K562 (cell line): ENCODE results near the gene TPPP. TPM values are rescaled to one million over a fixed set of nuclear protein-coding genes. Genes with fewer than 3 reads are reported as not detected.

Experiments used
- ATAC-seq: fragments of 200-7000 bp; cut with Tn5 transposase; 3 replicates; pipeline ENCODE4 v1.9.1; 2020; ENCODE audit warnings: moderate library complexity
- BruUV-seq: library from RNA; stranded (reverse); fragments of 400-500 nt; replicated peaks from 2 replicates; lab custom pipeline; 2021; lab: Mats Ljungman, UMichigan
- CTCF ChIA-PET: fragments of 300-600 bp; formaldehyde crosslinking; extraction: SDS; loops from one replicate; lab custom pipeline; 2021; ENCODE audit warnings: low intra/inter-chr PET ratio; lab: Yijun Ruan, JAX
- POLR2A ChIA-PET: fragments of 300-600, 350-650 bp; sonication (Branson Sonifier 250); formaldehyde crosslinking; extraction: SDS; loops from one replicate; lab custom pipeline; 2021; ENCODE audit warnings: antibody characterized with exemption, inconsistent platforms; lab: Yijun Ruan, JAX
- DNase-seq, 4 experiments: peaks; one replicate each; pipeline versions ENCODE4 v3.0.0 to v3.0.0-alpha.2; 2011 to 2018; ENCODE audit warnings: low spot score in 3 of 4, mixed read lengths in 3 of 4; ENCODE audit errors: extremely low read depth in 1 of 4
- FAIRE-seq: peaks from 2 replicates; lab custom pipeline; 2011; peaks lifted over from hg19 to GRCh38; lab: Jason Lieb, UNC
- H2AFZ ChIP-seq: 2 replicates; pipeline ENCODE4 v1.6.0; 2011; ENCODE audit warnings: low read depth, low read length, control low read depth, inconsistent platforms
- H3K27ac ChIP-seq: fragments of 200-600 bp; 3 replicates; pipeline ENCODE4 v1.8.0; 2011; ENCODE audit warnings: low read depth, mild to moderate bottlenecking, control low read depth, inconsistent platforms, low read length, moderate library complexity, mixed read lengths; ENCODE audit errors: extremely low read depth
- H3K27me3 ChIP-seq, 2 experiments: fragments of 300-600 bp in 1 of 2; 2 replicates in 1 of 2; 3 replicates in 1 of 2; pipeline versions ENCODE4 v1.6.0 to v1.8.0; 2011; ENCODE audit warnings: inconsistent platforms in 2 of 2, low read length in 2 of 2, mild to moderate bottlenecking in 1 of 2, mixed read lengths in 1 of 2, moderate library complexity in 1 of 2; ENCODE audit not compliant: control insufficient read depth in 2 of 2, insufficient read depth in 2 of 2
- H3K36me3 ChIP-seq: fragments of 300-600 bp; 3 replicates; pipeline ENCODE4 v1.8.0; 2011; ENCODE audit warnings: mild to moderate bottlenecking, low read length, inconsistent platforms; ENCODE audit not compliant: control insufficient read depth, insufficient read depth
- H3K4me1 ChIP-seq, 2 experiments: fragments of 200-600 bp in 1 of 2; replicated peaks in 1 of 2; 2 replicates in 1 of 2; 3 replicates in 1 of 2; pipeline versions ENCODE4 v1.5.1 to v1.8.0; 2011; ENCODE audit warnings: inconsistent platforms in 2 of 2, low read length in 2 of 2, mild to moderate bottlenecking in 1 of 2, mixed read lengths in 1 of 2, moderate library complexity in 1 of 2; ENCODE audit not compliant: control insufficient read depth in 2 of 2, insufficient read depth in 2 of 2
- H3K4me2 ChIP-seq: 2 replicates; pipeline ENCODE4 v1.6.1; 2011; ENCODE audit warnings: low read length, control low read depth, inconsistent platforms, mixed read lengths; ENCODE audit not compliant: insufficient read depth
- H3K4me3 ChIP-seq: fragments of 200-600 bp; sonication (generic), shearing (Covaris generic); 2 replicates; pipeline ENCODE4 v1.5.1; 2016; ENCODE audit warnings: control low read depth, inconsistent platforms
- H3K79me2 ChIP-seq: fragments of 200-600 bp; 3 replicates; pipeline ENCODE4 v1.8.0; 2011; ENCODE audit warnings: low read length, inconsistent platforms; ENCODE audit not compliant: control insufficient read depth, insufficient read depth
- H3K9ac ChIP-seq, 2 experiments: 2 replicates each; pipeline versions ENCODE4 v1.6.0 to v1.6.1; 2011; ENCODE audit warnings: low read depth in 2 of 2, low read length in 2 of 2, control low read depth in 1 of 2, inconsistent platforms in 1 of 2, mild to moderate bottlenecking in 1 of 2, mixed read lengths in 1 of 2; ENCODE audit not compliant: insufficient read depth in 1 of 2
- H3K9me1 ChIP-seq: one replicate; pipeline ENCODE4 v1.6.0; 2011; ENCODE audit warnings: inconsistent platforms, mild to moderate bottlenecking, low read length, moderate library complexity; ENCODE audit not compliant: control insufficient read depth, insufficient read depth
- H3K9me3 ChIP-seq: replicated peaks from 2 replicates; pipeline ENCODE4 v1.5.1; 2011; ENCODE audit warnings: low read depth, low read length, inconsistent platforms; ENCODE audit not compliant: control insufficient read depth, insufficient read depth
- H4K20me1 ChIP-seq: replicated peaks from 2 replicates; pipeline ENCODE4 v1.6.1; 2011; ENCODE audit warnings: low read length, inconsistent platforms, mixed read lengths; ENCODE audit not compliant: control insufficient read depth, insufficient read depth
- POLR2G ChIP-seq: fragments of 200-400 bp; formaldehyde crosslinking; IDR thresholded peaks from 2 replicates; pipeline ENCODE4 v1.6.1; 2017; ENCODE audit warnings: low read depth, mild to moderate bottlenecking, antibody characterized with exemption, low read length, moderate library complexity
- WHSC1 ChIP-seq: IDR thresholded peaks from one replicate; pipeline ENCODE4 v1.6.1; 2012; ENCODE audit warnings: low read length, control low read depth, inconsistent platforms
- WGBS: fragments of 100-300 bp; shearing (Covaris generic); methylation state at CpG from one replicate; pipeline ENCODE4 v1.1.6; 2016; ENCODE audit warnings: low coverage, mixed read lengths; ENCODE audit not compliant: insufficient coverage; ENCODE audit errors: missing lambda C conversion rate; 5-methylcytosine and 5-hydroxymethylcytosine counted together
- in situ Hi-C: fragments of 300-500 bp; cut with MboI; formaldehyde crosslinking; loops from 4 replicates; pipeline ENCODE4 v1.15.0; 2018; ENCODE audit warnings: inconsistent platforms, mixed read lengths
- intact Hi-C: fragments of 100-400 bp; cut with micrococcal nuclease; formaldehyde crosslinking; loops from 2 replicates; pipeline ENCODE4 v1.14.2; 2022
- polyA plus RNA-seq, 8 experiments: library from polyadenylated mRNA; depleted of rRNA in 4 of 8; stranded (reverse) in 5 of 8; unstranded in 3 of 8; fragments of >200 nt; fragmentation: Nextera tagmentation in 2 of 8; fragmentation: Illumina TruSeq in 1 of 8; extraction: Ambion mirVana in 2 of 8; extraction: Trizol in 1 of 8; gene quantifications; 2 replicates each; pipeline versions ENCODE4 v1.2.1 to v1.2.3, GENCODE V29; 2011 to 2014; ENCODE audit warnings: inconsistent platforms in 1 of 8, missing spikeins in 1 of 8
- total RNA-seq, 7 experiments: library from RNA; depleted of rRNA in 6 of 7; stranded (reverse); fragments of >200 nt in 6 of 7; fragmentation: Illumina TruSeq in 2 of 7; extraction: Trizol in 2 of 7; gene quantifications; 2 replicates each; pipeline versions ENCODE4 v1.2.1 to v1.2.3, GENCODE V29; 2011 to 2021; ENCODE audit warnings: low replicate concordance in 1 of 7
- TF ChIP-seq, protein P1 (sequence below), 2 experiments: fragments of 150-350 bp in 1 of 2; IDR thresholded peaks; 2 replicates each; pipeline ENCODE4 v1.6.1; 2012 to 2016; ENCODE audit warnings: low read depth in 2 of 2, low read length in 2 of 2, mild to moderate bottlenecking in 1 of 2, moderate library complexity in 1 of 2

The TPPP gene
- total and polyA plus RNA-seq, 9 of the 15 experiments (the other 6 are each of a cell fraction or from before 2014, with no cell fraction given) = 0.01 to 0.07 (median 0.03) TPM; not detected in 6

DNA sequence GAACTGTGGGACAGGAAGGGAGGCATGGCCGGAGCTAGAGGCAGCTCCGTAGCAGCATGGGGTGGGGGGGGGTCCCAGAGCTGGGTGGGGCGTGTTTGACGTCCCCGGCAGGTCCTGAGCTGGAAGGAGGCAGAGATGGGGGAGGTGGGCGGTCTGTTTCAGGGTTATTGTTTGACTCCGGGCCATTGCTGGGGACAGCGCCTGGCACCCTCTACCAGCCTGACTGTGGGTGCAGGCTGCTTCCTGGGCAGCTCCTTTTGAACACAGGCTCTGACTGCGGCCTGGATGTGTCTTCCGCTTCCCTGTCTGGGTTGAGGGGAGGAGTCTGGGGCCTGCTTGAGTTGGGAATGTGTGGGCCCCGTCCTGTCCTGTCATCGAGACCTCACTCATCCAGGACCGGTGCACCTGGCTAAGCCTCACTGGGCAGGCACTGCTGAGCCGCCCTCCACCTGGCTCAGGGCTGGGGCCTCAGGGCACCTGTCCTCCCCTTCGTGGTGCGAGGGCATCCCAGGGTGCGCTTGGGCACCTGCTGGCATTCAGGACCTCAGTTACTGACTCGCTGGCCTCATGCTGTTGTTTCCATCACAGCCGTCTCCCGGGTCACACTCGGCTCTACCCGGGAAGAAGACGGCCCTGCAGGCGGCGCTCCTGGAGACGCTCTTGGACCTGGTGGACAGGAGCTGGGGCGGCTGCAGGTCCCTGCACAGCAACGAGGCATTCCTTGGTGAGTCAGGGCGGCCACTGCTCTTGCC is 54.5 kb downstream of the TPPP start:
- POLR2A ChIA-PET = no interaction called here
- peak overlapping the region in 1 of 2 experiments; percentile 43; a peak in 1 of 4 replicates for H3K9ac ChIP-seq
- H2AFZ ChIP-seq = no peak overlapping the region
- in situ Hi-C loops = no loop called here
- intact Hi-C loops = no loop called here
- H3K9me3 ChIP-seq = no peaks in the 10 kb centered on the region
- CTCF ChIA-PET = no interaction called here
- H3K27me3 ChIP-seq = no peaks in the 10 kb centered on the region
- WGBS = 96% methylated on average over 21 of the region's 29 CpGs
- H3K9me1 ChIP-seq = no peaks in the 10 kb centered on the region
- FAIRE-seq (no peak), ATAC-seq (no peak), DNase-seq (no peak)
- H3K27ac ChIP-seq = no peak overlapping the region
- H3K4me3 ChIP-seq = no peak overlapping the region
- H3K79me2 ChIP-seq = no peaks in the 10 kb centered on the region
- H3K4me1 ChIP-seq = peaks cover 0 to 7% of the 10 kb centered on the region in 2 experiments; a peak in 1 of 5 replicates
- no peaks in the 10 kb centered on the region; the same call in 1 of the 2 replicates for H4K20me1 ChIP-seq
- H3K36me3 ChIP-seq = peaks cover 99% of the 10 kb centered on the region
- peak; percentile 45; the same call in 1 of the 2 replicates for TF ChIP-seq POLR2G
- TF ChIP-seq WHSC1 = peak; percentile 7
- TF ChIP-seq, protein P1, sequence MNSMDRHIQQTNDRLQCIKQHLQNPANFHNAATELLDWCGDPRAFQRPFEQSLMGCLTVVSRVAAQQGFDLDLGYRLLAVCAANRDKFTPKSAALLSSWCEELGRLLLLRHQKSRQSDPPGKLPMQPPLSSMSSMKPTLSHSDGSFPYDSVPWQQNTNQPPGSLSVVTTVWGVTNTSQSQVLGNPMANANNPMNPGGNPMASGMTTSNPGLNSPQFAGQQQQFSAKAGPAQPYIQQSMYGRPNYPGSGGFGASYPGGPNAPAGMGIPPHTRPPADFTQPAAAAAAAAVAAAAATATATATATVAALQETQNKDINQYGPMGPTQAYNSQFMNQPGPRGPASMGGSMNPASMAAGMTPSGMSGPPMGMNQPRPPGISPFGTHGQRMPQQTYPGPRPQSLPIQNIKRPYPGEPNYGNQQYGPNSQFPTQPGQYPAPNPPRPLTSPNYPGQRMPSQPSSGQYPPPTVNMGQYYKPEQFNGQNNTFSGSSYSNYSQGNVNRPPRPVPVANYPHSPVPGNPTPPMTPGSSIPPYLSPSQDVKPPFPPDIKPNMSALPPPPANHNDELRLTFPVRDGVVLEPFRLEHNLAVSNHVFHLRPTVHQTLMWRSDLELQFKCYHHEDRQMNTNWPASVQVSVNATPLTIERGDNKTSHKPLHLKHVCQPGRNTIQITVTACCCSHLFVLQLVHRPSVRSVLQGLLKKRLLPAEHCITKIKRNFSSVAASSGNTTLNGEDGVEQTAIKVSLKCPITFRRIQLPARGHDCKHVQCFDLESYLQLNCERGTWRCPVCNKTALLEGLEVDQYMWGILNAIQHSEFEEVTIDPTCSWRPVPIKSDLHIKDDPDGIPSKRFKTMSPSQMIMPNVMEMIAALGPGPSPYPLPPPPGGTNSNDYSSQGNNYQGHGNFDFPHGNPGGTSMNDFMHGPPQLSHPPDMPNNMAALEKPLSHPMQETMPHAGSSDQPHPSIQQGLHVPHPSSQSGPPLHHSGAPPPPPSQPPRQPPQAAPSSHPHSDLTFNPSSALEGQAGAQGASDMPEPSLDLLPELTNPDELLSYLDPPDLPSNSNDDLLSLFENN (IDR thresholded peaks at IDR 0.05; ENCODE audit: low read depth in 2 of 2, low read length in 2 of 2) = no peak
- TF ChIP-seq, all 486 proteins: peak for 2
- no TSS peak for BruUV-seq
- H3K4me2 ChIP-seq = no peak overlapping the region
